SK-N-MC (cell line): Measurements from ENCODE around the gene PPP1R1C.

Experiments
- EZH2 ChIP-seq: fragments of 200-600 bp; sonication (generic); IDR thresholded peaks from one replicate; pipeline ENCODE4 v1.6.1; 2017; ENCODE audit warnings: antibody characterized with exemption
- FOXP2 ChIP-seq: optimal IDR thresholded peaks from 2 replicates; pipeline ENCODE3; 2011; ENCODE audit warnings: mild to moderate bottlenecking, moderate library complexity; ENCODE audit not compliant: insufficient read depth; ENCODE audit errors: extremely low read length, control extremely low read depth
- POLR2AphosphoS5 ChIP-seq: IDR thresholded peaks from 2 replicates; pipeline ENCODE4 v1.6.1; 2012; ENCODE audit warnings: mild to moderate bottlenecking, low read depth, low read length, borderline replicate concordance

DNA sequence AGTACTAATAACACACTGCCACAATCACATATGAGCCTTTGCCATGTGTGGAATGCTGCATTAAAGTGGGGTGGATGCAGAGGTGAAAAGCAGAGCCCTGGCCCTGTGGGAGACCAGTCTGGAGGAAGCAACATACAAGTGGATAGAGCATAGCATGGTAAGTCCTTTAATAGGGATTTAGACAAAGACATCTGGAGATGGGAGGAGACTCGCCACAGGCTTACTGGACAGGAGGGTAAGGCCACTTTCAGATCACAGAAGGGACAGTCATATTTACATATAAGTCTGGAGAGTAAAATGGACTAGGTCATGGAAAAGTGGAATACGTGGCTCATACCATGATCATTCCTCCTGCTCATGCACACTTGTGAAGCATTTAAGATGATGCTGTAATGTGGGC is 84.3 kb downstream of the PPP1R1C start:
- TF ChIP-seq FOXP2 (no peak), POLR2AphosphoS5 (no peak), EZH2 (no peak)
